ENCODE data around the gene LZTFL1. TPM values are rescaled to one million over a fixed set of nuclear protein-coding genes. Genes with fewer than 3 reads are reported as not detected.

The LZTFL1 gene
- total and polyA plus RNA-seq, 8 donors: 17.0 to 66.8 (median 50.8) TPM

DNA sequence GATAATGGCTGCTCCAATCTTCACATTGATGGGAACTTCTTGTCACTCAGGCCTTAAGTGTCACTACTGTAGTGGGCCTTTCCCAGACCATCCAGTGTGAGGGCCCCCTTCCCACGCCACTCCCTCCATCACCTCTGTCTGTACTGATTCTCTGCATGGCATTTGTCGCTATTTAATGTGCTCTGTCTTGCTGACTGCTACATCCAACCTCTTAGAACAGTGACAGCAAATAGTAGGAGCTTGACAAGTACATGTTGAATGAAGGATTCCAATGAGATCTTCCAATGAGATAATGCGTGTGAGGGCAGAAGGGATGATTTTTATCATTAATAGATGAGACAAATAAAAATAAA, 38.8 kb upstream of the LZTFL1 start:
- Histone ChIP-seq H3K27me3 (no peaks in the 10 kb centered on the region), H3K27ac (no peak overlapping the region), H3K4me3 (no peak overlapping the region), H3K36me3 (no peaks in the 10 kb centered on the region), H3K9me3 (no peaks in the 10 kb centered on the region), H3K4me1 (no peaks in the 10 kb centered on the region)
- TF ChIP-seq, protein P1, sequence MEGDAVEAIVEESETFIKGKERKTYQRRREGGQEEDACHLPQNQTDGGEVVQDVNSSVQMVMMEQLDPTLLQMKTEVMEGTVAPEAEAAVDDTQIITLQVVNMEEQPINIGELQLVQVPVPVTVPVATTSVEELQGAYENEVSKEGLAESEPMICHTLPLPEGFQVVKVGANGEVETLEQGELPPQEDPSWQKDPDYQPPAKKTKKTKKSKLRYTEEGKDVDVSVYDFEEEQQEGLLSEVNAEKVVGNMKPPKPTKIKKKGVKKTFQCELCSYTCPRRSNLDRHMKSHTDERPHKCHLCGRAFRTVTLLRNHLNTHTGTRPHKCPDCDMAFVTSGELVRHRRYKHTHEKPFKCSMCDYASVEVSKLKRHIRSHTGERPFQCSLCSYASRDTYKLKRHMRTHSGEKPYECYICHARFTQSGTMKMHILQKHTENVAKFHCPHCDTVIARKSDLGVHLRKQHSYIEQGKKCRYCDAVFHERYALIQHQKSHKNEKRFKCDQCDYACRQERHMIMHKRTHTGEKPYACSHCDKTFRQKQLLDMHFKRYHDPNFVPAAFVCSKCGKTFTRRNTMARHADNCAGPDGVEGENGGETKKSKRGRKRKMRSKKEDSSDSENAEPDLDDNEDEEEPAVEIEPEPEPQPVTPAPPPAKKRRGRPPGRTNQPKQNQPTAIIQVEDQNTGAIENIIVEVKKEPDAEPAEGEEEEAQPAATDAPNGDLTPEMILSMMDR (IDR thresholded peaks at IDR 0.05): no peak
- no peak for ATAC-seq
- no peak for DNase-seq
- intact Hi-C loops (cut with DNase I): no loop called here

DNA sequence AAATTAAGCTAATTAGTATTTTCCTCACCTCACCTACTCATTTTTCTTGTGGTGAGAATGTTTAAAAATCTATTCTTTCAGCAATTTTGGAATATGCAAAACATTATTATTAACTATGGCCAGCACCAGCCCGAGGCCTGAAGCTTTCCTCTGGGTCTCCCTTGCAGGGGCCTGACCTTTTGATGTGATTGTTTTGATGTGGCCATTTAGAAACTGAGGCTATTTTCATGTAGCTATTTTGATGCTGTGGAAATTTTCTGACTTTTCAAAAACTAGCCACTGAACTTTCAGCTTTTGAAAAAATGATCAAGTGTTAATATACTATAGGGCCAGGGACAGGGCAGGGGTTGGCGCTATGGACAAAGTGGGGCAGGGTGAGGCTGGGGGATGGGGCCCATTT, 36.2 kb upstream of the LZTFL1 start:
- intact Hi-C loops (cut with DNase I): no loop called here
- H3K9me3 ChIP-seq: no peaks in the 10 kb centered on the region
- TF ChIP-seq, protein P1 (IDR thresholded peaks at IDR 0.05): no peak
- no peaks in the 10 kb centered on the region for H3K36me3 ChIP-seq
- no peaks in the 10 kb centered on the region for H3K4me1 ChIP-seq
- no peaks in the 10 kb centered on the region for H3K27me3 ChIP-seq
- no peak for DNase-seq
- ATAC-seq: no peak
- no peak overlapping the region for H3K4me3 ChIP-seq
- no peak overlapping the region for H3K27ac ChIP-seq

DNA sequence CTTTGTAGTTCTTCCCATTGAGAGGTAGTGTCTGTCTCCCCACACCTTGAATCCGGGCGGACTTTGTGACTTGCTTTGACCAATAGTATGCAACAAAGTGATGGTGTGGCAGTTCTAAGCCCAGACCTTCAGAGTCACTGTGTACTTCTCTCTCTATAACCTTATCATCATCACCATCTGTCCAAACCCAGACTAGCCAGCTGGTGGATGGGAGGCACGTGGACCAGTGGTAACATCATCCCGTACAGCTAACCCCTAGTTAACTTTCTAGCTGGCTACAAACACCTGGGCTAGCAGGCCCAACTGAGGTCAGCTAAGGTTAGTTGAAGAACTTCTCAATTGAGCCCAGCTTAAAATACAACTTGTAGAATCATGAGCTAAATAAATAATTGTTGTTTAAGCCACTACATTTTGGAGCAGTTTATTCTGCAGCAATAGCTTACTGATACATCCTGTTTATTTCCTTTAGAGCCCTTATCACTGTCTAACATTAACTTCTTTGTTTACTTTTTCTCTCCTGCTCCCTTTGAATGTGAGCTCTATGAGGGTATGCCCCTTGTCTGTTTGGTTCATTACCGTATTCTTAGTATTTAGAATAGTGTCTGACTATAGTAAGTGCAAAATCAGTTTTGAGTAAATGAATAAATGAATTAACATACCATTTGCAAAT, 32.9 kb upstream of the LZTFL1 start:
- intact Hi-C loops (cut with DNase I): no loop called here
- H3K36me3 ChIP-seq: no peaks in the 10 kb centered on the region

DNA sequence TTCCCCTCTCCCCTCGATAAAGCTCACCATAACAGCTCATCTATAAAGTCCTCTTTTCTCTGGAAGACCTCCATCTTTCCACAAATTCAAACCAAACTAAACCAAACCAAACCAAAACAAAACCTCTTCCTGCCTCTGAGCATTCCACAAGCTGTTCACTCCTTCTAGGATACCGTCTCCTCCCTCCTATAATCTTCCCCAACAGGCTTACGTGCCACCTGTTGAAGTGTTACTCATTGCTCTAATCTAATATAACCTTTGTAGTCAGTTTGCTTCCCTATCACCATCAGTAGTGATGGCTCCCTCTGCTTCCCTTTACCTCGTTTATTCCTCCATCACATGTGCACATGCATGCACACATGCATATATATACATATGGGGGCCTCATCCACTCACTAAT, 31.7 kb upstream of the LZTFL1 start:
- Histone ChIP-seq H3K4me1 (no peaks in the 10 kb centered on the region), H3K27me3 (no peaks in the 10 kb centered on the region), H3K4me3 (no peak overlapping the region), H3K9me3 (no peaks in the 10 kb centered on the region), H3K27ac (no peak overlapping the region), H3K36me3 (no peaks in the 10 kb centered on the region)
- TF ChIP-seq, protein P1 (IDR thresholded peaks at IDR 0.05): no peak
- no peak for DNase-seq
- ATAC-seq: no peak
- intact Hi-C loops (cut with DNase I): no loop called here

More for the DNA sequence above, 32.9 kb upstream of the LZTFL1 start:
- Histone ChIP-seq H3K4me1 (no peaks in the 10 kb centered on the region), H3K27ac (no peak overlapping the region), H3K9me3 (no peaks in the 10 kb centered on the region), H3K4me3 (no peak overlapping the region), H3K27me3 (no peaks in the 10 kb centered on the region)
- DNase-seq (no peak), ATAC-seq (no peak)
- TF ChIP-seq, protein P1 (IDR thresholded peaks at IDR 0.05): no peak

DNA sequence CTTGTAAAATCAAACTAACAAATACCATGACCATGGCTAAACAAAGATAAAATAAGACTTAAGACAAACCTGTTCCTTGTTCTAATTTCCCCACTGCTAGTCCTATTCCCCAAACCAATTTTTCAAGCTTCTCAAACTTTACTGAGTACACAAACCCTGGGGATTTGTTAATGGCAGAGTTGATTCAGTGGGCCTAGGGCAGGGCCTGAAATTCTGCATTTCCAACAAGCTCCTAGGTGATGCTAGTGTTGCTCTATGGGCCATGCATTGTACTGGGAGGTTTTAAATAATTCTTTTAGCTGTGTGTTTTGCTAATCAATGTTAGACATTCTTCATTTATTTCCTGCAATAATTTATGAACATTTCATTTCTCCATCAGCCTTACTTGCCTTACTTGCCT, 31.1 kb upstream of the LZTFL1 start:
- DNase-seq: no peak
- Histone ChIP-seq H3K27me3 (no peaks in the 10 kb centered on the region), H3K9me3 (no peaks in the 10 kb centered on the region), H3K27ac (no peak overlapping the region), H3K4me3 (no peak overlapping the region), H3K36me3 (no peaks in the 10 kb centered on the region), H3K4me1 (no peaks in the 10 kb centered on the region)
- TF ChIP-seq, protein P1 (IDR thresholded peaks at IDR 0.05): no peak
- no peak for ATAC-seq
- intact Hi-C loops (cut with DNase I): no loop called here

Data from left lung (tissue), 10 donors.